Erythroblast (primary cell): Measurements from ENCODE around the gene USP15.
"Not testable (repeated sequence)": the region's sequence is repeated elsewhere in the genome, so short reads cannot be mapped to it uniquely, and the experiment has no call there.

Experiments
- DNase-seq, 2 experiments: peaks; one replicate each; lab custom pipeline; 2025; lab: John Stamatoyannopoulos, UW
- GATA1 ChIP-seq: IDR thresholded peaks from 2 replicates; pipeline ENCODE4 v1.6.1; 2011; ENCODE audit warnings: low read depth, mild to moderate bottlenecking, control low read depth, low read length, moderate library complexity
- POLR2A ChIP-seq: IDR thresholded peaks from 2 replicates; pipeline ENCODE4 v1.6.1; 2011; ENCODE audit warnings: mild to moderate bottlenecking, low read length

Gene USP15

GRCh38 chr12:62304560-62304959, 44.4 kb downstream of the USP15 start:
- no peak for TF ChIP-seq GATA1
- DNase-seq, result peak; percentile 19 to 42

DNA sequence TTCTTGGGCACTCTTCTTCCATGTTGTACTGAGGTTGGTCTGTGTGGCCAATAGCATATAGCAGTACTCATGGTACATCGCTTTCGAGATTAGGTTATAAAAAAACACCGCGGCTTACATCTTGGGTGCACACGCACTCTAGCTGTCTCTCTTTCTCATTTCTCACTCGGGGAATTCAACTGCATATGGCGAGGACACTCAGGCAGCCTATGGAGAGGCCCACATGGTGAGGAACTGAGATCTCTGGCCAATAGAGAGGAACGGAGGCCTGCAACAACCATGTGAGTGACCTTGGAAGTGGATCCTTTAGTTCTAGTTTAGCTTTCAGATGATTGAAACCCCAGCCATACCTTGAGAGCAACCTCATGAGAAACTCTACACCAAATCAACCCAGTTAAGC, 45.6 kb downstream of the USP15 start:
- no peak for TF ChIP-seq POLR2A
- no peak for TF ChIP-seq GATA1
- no peak for DNase-seq

GRCh38 chr12:62306569-62307530, 46.6 kb downstream of the USP15 start:
- DNase-seq, result peak; percentile 37
- TF ChIP-seq POLR2A, result no peak
- no peak for TF ChIP-seq GATA1

DNA sequence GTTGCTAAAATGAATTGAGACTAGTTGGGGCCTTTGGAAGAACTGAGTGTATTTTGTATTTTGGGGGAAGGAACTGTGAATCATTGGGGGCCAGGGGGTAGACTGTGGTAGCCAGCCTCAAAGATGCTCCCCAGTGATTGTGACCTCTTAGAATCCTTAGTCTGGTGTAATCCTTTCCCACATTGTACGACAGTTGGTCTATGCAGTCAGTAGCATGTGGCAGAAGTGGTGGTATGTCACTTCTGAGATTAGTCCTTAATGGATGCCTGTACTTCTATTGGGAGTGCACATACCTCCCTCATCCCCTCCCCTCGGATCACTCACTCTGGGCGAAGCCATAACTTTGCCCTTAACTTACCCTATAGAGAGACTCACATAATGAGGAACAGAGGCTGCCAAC, 48.0 kb downstream of the USP15 start:
- peak; percentile 25 to 44 for DNase-seq
- TF ChIP-seq GATA1 (no peak), POLR2A (no peak)

GRCh38 chr12:62313727-62314380, 53.6 kb downstream of the USP15 start:
- no peak for DNase-seq
- TF ChIP-seq GATA1 (no peak), POLR2A (no peak)

DNA sequence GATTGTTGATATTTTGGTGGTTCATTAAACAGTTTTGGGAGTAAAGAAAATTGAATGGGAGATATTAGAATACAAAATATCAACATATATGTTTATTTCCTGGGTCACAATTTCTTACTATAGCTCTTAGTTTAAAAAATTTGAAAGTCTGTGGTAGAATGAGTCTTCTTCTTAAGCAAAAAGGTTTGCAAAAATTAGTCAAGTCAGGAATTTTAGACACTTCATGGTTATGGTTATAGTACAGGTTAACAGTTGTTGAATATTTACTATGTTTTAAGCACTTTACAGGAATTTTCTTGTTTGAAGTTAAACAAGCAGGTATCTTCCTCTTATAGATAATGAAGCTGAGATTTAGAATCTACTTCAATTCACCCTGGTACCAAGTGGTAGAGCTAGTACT, 56.8 kb downstream of the USP15 start:
- DNase-seq, result no peak
- TF ChIP-seq POLR2A (no peak), GATA1 (no peak)

DNA sequence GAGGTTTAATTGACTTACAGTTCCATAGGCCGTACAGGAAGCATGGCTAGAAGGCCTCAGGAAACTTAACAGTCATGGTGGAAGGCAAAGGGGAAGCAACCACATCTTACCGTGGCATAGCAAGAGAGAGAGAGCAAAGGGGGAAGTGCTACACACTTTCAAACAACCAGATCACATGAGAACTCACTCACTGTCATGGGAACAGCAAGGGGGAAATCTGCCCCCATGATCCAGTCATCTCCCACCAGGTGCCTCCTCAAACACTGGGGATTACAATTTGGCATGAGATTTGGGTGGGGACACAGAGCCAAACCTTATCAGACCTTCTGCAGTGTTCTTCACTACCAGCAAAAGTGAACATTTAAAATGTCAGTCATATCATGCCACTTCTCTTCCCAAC, 58.9 kb downstream of the USP15 start:
- no peak for TF ChIP-seq POLR2A
- TF ChIP-seq GATA1, result no peak
- peak; percentile 53 to 72 for DNase-seq

GRCh38 chr12:62320054-62320453, 59.9 kb downstream of the USP15 start:
- no peak for TF ChIP-seq GATA1
- no peak for TF ChIP-seq POLR2A
- DNase-seq, result peak; percentile 67 to 91

DNA sequence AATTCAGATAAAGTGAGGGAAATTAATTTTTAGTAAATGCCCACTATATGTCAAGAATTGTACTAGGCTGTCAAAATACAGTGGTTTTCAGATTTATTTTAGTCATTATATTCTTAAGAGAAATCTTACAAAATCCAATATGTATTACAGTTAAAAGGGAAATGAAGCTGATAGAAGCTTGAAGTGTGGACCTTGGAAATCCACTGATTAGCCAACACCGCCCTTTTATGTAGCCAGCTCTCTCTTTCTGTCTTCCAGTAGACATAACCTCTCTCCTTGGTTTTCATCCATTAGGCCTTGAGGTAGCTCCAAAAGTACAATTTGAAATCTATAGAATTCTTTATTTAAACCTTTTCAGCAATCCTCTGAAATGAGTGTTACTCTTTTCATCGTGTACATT, 63.2 kb downstream of the USP15 start:
- no peak for DNase-seq
- no peak for TF ChIP-seq POLR2A
- TF ChIP-seq GATA1, result no peak

GRCh38 chr12:62328296-62328921, 68.2 kb downstream of the USP15 start:
- no peak for TF ChIP-seq GATA1

GRCh38 chr12:62331306-62331705, 71.1 kb downstream of the USP15 start:
- no peak for TF ChIP-seq POLR2A
- TF ChIP-seq GATA1, result no peak
- DNase-seq, result no peak

More at GRCh38 chr12:62328296-62328921, 68.2 kb downstream of the USP15 start:
- DNase-seq, result no peak

DNA sequence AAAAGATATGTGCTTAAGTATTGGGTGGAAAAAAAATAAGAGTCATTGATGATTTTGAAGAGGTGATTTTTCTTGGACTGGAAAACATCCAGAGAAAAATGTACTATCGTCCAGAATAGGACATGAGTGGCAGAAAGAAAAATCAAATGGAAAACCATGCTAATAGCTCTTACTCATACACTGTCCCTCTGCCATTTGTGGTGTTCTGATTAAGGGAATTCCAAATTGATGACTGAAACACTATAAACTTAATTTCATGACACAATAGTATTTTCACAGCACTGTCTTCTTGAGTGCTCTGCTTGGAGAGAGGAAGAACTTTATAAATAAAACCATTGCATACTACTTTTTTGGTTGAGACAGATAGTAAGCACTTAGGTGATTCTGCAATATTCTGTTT, 72.4 kb downstream of the USP15 start:
- TF ChIP-seq POLR2A (no peak), GATA1 (no peak)
- DNase-seq, result no peak

DNA sequence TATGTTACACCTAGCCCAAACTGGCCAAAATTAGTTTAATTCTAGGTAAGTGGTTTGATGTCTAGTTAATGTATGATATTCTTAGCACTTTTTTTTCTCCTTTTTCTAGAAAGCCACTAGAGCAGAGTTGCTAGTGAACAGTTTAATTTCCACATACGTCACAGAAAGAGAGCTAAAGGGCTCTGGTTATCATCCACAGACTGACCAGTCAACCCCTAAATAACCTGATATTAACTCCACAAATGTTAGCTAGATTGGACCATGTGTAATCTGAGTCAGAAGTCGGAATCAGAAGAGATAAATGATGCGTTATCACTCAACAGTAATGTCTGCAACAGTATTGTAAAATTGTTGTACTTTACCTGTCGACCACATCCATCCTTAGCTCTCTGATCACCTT, 74.9 kb downstream of the USP15 start:
- TF ChIP-seq GATA1 (no peak), POLR2A (no peak)
- no peak for DNase-seq

DNA sequence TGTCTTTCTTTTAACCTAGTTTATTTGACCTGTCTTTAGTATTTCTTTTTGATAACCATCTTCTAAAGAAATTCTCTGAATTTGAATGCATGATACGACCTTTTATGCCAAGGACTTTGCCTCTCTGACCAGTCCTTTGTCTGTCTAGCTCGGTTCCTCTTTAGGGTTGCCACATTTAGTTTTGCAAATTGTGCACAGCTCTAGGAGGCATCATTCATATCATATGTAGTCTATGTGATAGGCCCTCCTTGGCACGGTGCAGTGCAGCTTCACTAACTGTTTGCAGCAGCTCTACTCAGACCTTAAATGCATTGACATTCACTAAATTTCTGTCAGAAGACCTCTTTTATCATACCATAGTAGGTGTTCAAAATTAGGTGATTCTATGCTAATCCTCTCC, 75.6 kb downstream of the USP15 start:
- no peak for DNase-seq
- TF ChIP-seq POLR2A (no peak), GATA1 (no peak)

GRCh38 chr12:62337643-62338042, 77.4 kb downstream of the USP15 start:
- not testable (repeated sequence) for DNase-seq

DNA sequence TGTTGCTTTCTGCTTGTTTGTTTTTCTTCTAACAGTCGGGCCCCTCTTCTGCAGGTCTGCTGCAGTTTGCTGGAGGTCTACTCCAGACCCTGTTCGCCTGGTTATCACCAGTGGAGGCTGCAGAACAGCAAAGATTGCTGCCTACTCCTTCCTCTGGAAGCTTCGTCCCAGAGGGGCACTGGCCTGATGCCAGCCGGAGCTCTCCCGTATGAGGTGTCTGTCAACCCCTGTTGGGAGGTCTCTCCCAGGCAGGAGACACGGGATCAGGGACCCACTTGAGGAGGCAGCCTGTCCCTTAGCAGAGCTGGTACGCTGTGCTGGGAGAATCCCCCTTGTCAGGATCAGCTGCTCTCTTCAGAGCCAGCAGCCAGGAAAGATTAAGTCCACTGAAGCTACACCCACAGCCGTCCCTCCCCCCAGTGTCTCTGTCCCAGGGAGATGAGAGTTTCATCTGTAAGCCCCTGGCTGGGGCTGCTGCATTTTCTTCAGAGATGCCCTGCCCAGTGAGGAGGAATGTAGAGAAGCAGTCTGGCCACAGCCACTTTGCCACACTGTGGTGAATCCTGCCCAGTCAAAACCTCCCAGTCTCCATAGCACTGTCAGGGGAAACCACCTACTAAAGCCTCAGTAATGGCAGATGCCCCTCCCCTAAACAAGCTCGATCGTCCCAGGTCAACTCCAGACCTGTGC, 82.6 kb downstream of the USP15 start:
- DNase-seq, result not testable (repeated sequence)

- not testable (repeated sequence) for DNase-seq
Measured at GRCh38 chr12:62343304-62344120, 83.3 kb downstream of the USP15 start.
